GM12891 (cell line): ENCODE data around the gene PLSCR4.

ENCODE experiments used
- DNase-seq: peaks from one replicate; pipeline ENCODE4 v3.0.0; 2011; ENCODE audit warnings: low spot score; ENCODE audit not compliant: insufficient read length
- FAIRE-seq: peaks from 2 replicates; lab custom pipeline; 2011; peaks lifted over from hg19 to GRCh38; lab: Jason Lieb, UNC
- PAX5 ChIP-seq: IDR thresholded peaks from 2 replicates; pipeline ENCODE4 v1.6.1; 2011; ENCODE audit warnings: low read length, moderate library complexity, mild to moderate bottlenecking; ENCODE audit not compliant: insufficient read depth, severe bottlenecking
- POLR2A ChIP-seq: IDR thresholded peaks from 2 replicates; pipeline ENCODE4 v1.6.1; 2011; ENCODE audit warnings: low read depth, low read length, control low read depth
- POLR2AphosphoS5 ChIP-seq: IDR thresholded peaks from 2 replicates; pipeline ENCODE4 v1.6.1; 2011; ENCODE audit warnings: low read depth, low read length, control low read depth
- POU2F2 ChIP-seq: IDR thresholded peaks from 2 replicates; pipeline ENCODE4 v1.6.1; 2011; ENCODE audit warnings: low read depth, mild to moderate bottlenecking, control low read depth, low read length, moderate library complexity
- SPI1 ChIP-seq: IDR thresholded peaks from 2 replicates; pipeline ENCODE4 v1.6.1; 2011; ENCODE audit warnings: low read depth, low read length, control low read depth
- TAF1 ChIP-seq: IDR thresholded peaks from 2 replicates; pipeline ENCODE4 v1.6.1; 2011; ENCODE audit warnings: low read depth, low read length, control low read depth

PLSCR4 gene

GRCh38 chr3:146177519-146177918 lies 73.4 kb downstream of the PLSCR4 start:
- no peak for FAIRE-seq
- DNase-seq, result no peak
- TF ChIP-seq POLR2A (no peak), POLR2AphosphoS5 (no peak), POU2F2 (no peak), PAX5 (no peak), TAF1 (no peak), SPI1 (no peak)

GRCh38 chr3:146177072-146177471 lies 73.8 kb downstream of the PLSCR4 start:
- DNase-seq, result no peak
- no peak for FAIRE-seq
- TF ChIP-seq TAF1 (no peak), POU2F2 (no peak), SPI1 (no peak), PAX5 (no peak)

DNA sequence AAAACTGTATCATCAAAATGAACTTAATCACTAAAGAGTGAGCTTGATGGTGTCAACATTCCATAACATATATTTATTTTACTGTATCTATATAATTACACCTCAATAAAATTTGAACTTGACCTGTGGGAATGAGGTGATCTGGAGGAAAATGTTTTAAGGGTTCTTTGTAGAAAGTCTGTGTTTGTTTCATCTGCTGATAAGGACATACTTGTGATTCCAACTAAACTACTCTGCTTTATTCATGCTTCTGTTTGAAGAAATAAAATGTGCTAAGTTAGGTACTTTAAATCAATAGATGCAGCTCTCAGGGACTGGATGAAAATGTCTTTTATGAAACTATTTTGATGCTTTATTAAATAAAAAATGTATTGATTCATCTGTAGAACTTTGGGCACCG lies 78.3 kb downstream of the PLSCR4 start:
- no peak for TF ChIP-seq POLR2A
- no peak for TF ChIP-seq POU2F2
- TF ChIP-seq PAX5, result no peak
- TF ChIP-seq TAF1, result no peak
- no peak for TF ChIP-seq POLR2AphosphoS5
- no peak for TF ChIP-seq SPI1
- no peak for FAIRE-seq
- DNase-seq, result no peak

DNA sequence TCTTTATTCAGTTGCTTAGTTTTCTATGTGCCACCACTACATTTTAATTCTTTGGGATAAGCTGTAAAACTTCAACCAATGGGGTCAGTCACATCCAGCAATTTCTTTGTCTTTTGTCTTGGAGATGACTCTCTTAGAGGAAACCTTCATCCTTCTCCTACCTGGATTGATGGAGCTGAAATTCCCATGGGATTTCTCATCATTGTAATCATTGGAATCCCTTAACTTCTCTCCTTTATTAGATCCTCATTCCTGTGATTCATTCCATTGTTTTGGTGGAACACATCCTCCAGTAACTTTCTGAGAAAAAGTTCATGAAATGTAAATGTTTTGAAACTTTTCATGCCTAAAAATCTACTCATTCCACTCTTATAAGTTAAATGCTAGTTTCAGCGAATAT lies 80.3 kb downstream of the PLSCR4 start:
- no peak for TF ChIP-seq TAF1
- TF ChIP-seq PAX5, result no peak
- no peak for TF ChIP-seq POLR2A
- TF ChIP-seq POLR2AphosphoS5, result no peak
- TF ChIP-seq SPI1, result no peak
- TF ChIP-seq POU2F2, result no peak
- FAIRE-seq, result no peak
- no peak for DNase-seq

DNA sequence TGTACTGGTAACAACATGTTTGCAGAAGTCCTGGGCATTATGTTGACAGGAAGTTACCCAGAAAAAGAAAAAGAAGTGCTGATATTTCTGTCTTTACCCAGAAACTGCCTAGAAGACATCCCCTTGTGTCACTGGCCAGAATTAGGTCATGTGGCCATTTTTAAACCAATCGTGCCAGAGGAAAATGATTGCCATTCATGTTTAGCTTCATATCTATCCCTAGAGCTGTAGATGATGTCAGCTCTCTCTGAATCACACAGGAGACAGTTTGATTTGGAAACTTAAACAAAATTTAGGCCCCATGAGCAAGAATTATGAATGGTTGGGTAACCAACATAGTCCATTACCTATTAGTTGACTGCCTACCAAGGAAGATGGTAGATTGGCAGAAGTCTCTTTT lies 81.0 kb downstream of the PLSCR4 start:
- TF ChIP-seq TAF1 (no peak), SPI1 (no peak), POLR2AphosphoS5 (no peak), POLR2A (no peak), POU2F2 (no peak), PAX5 (no peak)
- DNase-seq (no peak), FAIRE-seq (no peak)

- TF ChIP-seq PAX5 (no peak), TAF1 (no peak), POU2F2 (no peak), POLR2AphosphoS5 (no peak), SPI1 (no peak), POLR2A (no peak)
- no peak for FAIRE-seq
- no peak for DNase-seq
Observed at GRCh38 chr3:146166826-146167225, 84.1 kb downstream of the PLSCR4 start.

GRCh38 chr3:146166415-146166821 lies 84.5 kb downstream of the PLSCR4 start:
- FAIRE-seq (no peak), DNase-seq (no peak)
- no peak for TF ChIP-seq POLR2A

GRCh38 chr3:146165877-146166276 lies 85.0 kb downstream of the PLSCR4 start:
- TF ChIP-seq POLR2AphosphoS5 (no peak), TAF1 (no peak), POLR2A (no peak), SPI1 (no peak), POU2F2 (no peak), PAX5 (no peak)
- no peak for DNase-seq
- no peak for FAIRE-seq

- no peak for FAIRE-seq
- TF ChIP-seq POLR2A, result no peak
- peak; percentile 38; the same call in 1 of the 2 replicates for TF ChIP-seq SPI1
- no peak for DNase-seq
Observed at GRCh38 chr3:146164971-146165769, 85.7 kb downstream of the PLSCR4 start.

GRCh38 chr3:146164506-146164905 lies 86.4 kb downstream of the PLSCR4 start:
- TF ChIP-seq PAX5 (no peak), POLR2A (no peak), POU2F2 (no peak), POLR2AphosphoS5 (no peak), TAF1 (no peak), SPI1 (no peak)
- no peak for FAIRE-seq
- no peak for DNase-seq
